Measurements from ENCODE around the gene CAMK2B.
"Not testable (repeated sequence)": the region's sequence is repeated elsewhere in the genome, so short reads cannot be mapped to it uniquely, and the experiment has no call there.

Gene CAMK2B

GRCh38 chr7:44217223-44217714 lies 108.1 kb downstream of the CAMK2B start:
- DNase-seq: no peak

- DNase-seq: no peak
Measured at GRCh38 chr7:44216521-44217222, 108.7 kb downstream of the CAMK2B start.

- no peak for DNase-seq
Measured at GRCh38 chr7:44216019-44216418, 109.4 kb downstream of the CAMK2B start.

GRCh38 chr7:44215531-44215930 lies 109.9 kb downstream of the CAMK2B start:
- no peak for DNase-seq

GRCh38 chr7:44213877-44214388 lies 111.5 kb downstream of the CAMK2B start:
- DNase-seq: no peak

- DNase-seq: no peak
Measured at GRCh38 chr7:44213206-44213876, 112.1 kb downstream of the CAMK2B start.

GRCh38 chr7:44212581-44213184 lies 112.7 kb downstream of the CAMK2B start:
- no peak for DNase-seq

GRCh38 chr7:44212018-44212417 lies 113.4 kb downstream of the CAMK2B start:
- DNase-seq: no peak

- no peak for DNase-seq
Measured at GRCh38 chr7:44211126-44211675, 114.2 kb downstream of the CAMK2B start.

- DNase-seq: no peak
Measured at GRCh38 chr7:44210107-44210506, 115.3 kb downstream of the CAMK2B start.

GRCh38 chr7:44208085-44208484 lies 117.3 kb downstream of the CAMK2B start:
- DNase-seq: no peak

- DNase-seq: no peak
Measured at GRCh38 chr7:44206008-44206407, 119.4 kb downstream of the CAMK2B start.

- no peak for DNase-seq
Measured at GRCh38 chr7:44201813-44202212, 123.6 kb downstream of the CAMK2B start.

- DNase-seq: peak; percentile 84
Measured at GRCh38 chr7:44200699-44201461, 124.5 kb downstream of the CAMK2B start, which contains the start of gene YKT6. TSS of gene YKT6 (plus strand) at chr7:44200978. CDS start at chr7:44201136, 158 bp downstream.

GRCh38 chr7:44200163-44200562 lies 125.2 kb downstream of the CAMK2B start:
- not testable (repeated sequence) for DNase-seq

GRCh38 chr7:44197474-44197873 lies 127.9 kb downstream of the CAMK2B start:
- DNase-seq: no peak

GRCh38 chr7:44196450-44196872 lies 128.9 kb downstream of the CAMK2B start:
- no peak for DNase-seq

GRCh38 chr7:44195889-44196288 lies 129.5 kb downstream of the CAMK2B start:
- no peak for DNase-seq

- no peak for DNase-seq
Measured at GRCh38 chr7:44194562-44195145, 130.7 kb downstream of the CAMK2B start.

GRCh38 chr7:44194069-44194468 lies 131.3 kb downstream of the CAMK2B start:
- DNase-seq: no peak

- no peak for DNase-seq
Measured at GRCh38 chr7:44193011-44193802, 132.2 kb downstream of the CAMK2B start.
